H1 (cell line): ENCODE results near the gene GUCY1A1. TPM values are rescaled to one million over a fixed set of nuclear protein-coding genes. Genes with fewer than 3 reads are reported as not detected.

Source experiments
- ATF3 ChIP-seq: IDR thresholded peaks from 2 replicates; pipeline ENCODE4 v1.6.1; 2011; ENCODE audit warnings: low read depth, mild to moderate bottlenecking, low read length; ENCODE audit not compliant: insufficient read depth
- GABPA ChIP-seq: IDR thresholded peaks from 2 replicates; pipeline ENCODE4 v1.6.1; 2011; ENCODE audit warnings: mild to moderate bottlenecking, low read length, moderate library complexity, borderline replicate concordance; ENCODE audit not compliant: insufficient read depth
- RXRA ChIP-seq: IDR thresholded peaks from 2 replicates; pipeline ENCODE4 v1.6.1; 2011; ENCODE audit warnings: low read depth, mild to moderate bottlenecking, low read length, moderate library complexity; ENCODE audit not compliant: insufficient read depth
- SAP30 ChIP-seq: fragments of 300-600 bp; sonication (generic); IDR thresholded peaks from 2 replicates; pipeline ENCODE4 v1.7.1; 2012; ENCODE audit warnings: low read length, moderate library complexity, mild to moderate bottlenecking, inconsistent platforms; ENCODE audit not compliant: insufficient read depth, insufficient replicate concordance
- SIRT6 ChIP-seq: IDR thresholded peaks from one replicate; pipeline ENCODE4 v1.7.1; 2012; ENCODE audit warnings: low read length, inconsistent platforms
- TEAD4 ChIP-seq: IDR thresholded peaks from 2 replicates; pipeline ENCODE4 v1.6.1; 2012; ENCODE audit warnings: low read depth, low read length, inconsistent platforms, mixed read lengths
- polyA plus RNA-seq, 7 experiments: library from polyadenylated mRNA; depleted of rRNA in 3 of 7; stranded (reverse) in 5 of 7; unstranded in 2 of 7; fragments of >200 nt in 5 of 7; fragments of 200-250 nt in 2 of 7; gene quantifications; 1 replicate in 5 of 7; 2 replicates in 1 of 7; 4 replicates in 1 of 7; pipeline versions ENCODE4 v1.2.1 to v1.2.3, GENCODE V29; 2011 to 2013; ENCODE audit warnings: missing spikeins in 2 of 7, mixed read lengths in 2 of 7
- total RNA-seq: library from RNA; stranded (reverse); fragmentation: NEBNext Ultra II Directional; extraction: Animal tissue kit (Norgen Biotek cat#: 25700); gene quantifications from 2 replicates; pipeline ENCODE4 v1.2.1, GENCODE V29; 2021
- TF ChIP-seq, protein P1 (sequence below): IDR thresholded peaks from 2 replicates; pipeline ENCODE4 v1.6.1; 2012; ENCODE audit warnings: inconsistent platforms

GUCY1A1 gene
- total and polyA plus RNA-seq, 2 of the 8 experiments (the other 6 are each of a cell fraction or from before 2014, with no cell fraction given) = not detected

GRCh38 chr4:155772459-155773195 lies 106.0 kb downstream of the GUCY1A1 start (continued):
- TF ChIP-seq RXRA (no peak), GABPA (no peak), ATF3 (no peak), SAP30 (no peak), SIRT6 (no peak), TEAD4 (no peak)
- TF ChIP-seq, protein P1, sequence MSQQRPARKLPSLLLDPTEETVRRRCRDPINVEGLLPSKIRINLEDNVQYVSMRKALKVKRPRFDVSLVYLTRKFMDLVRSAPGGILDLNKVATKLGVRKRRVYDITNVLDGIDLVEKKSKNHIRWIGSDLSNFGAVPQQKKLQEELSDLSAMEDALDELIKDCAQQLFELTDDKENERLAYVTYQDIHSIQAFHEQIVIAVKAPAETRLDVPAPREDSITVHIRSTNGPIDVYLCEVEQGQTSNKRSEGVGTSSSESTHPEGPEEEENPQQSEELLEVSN = no peak
- TF ChIP-seq, all 59 proteins: peak for 0
